Measurements from ENCODE around the gene OR5B3. TPM values are rescaled to one million over a fixed set of nuclear protein-coding genes. Genes with fewer than 3 reads are reported as not detected.
"Not testable (repeated sequence)": the region's sequence is repeated elsewhere in the genome, so short reads cannot be mapped to it uniquely, and the experiment has no call there.

The OR5B3 gene
- polyA plus RNA-seq, 1 experiment, result not detected

DNA sequence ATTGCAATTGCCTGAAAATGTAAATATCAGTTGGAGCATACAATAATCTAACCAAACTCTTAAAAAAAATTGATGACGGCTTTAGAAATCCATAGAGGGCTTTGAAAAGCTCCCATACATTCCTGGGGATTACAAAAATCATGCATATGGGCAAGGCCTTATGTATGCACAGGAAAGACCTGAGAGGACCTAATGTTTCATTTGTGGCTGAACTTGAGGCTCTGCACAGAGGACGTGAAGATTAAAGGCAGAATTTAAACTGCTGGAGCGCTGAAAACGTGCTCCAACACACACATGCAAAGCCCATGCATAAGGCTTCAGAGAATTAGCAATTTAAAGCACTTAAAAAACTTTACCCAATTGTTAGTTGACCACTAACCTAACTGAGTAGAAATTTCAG is 31.8 kb upstream of the OR5B3 start:
- Histone ChIP-seq H3K9me3 (ENCODE audit: control insufficient read depth, insufficient read depth, low read length) (no peaks in the 10 kb centered on the region), H3K4me3 (ENCODE audit: low read depth, low read length) (no peak overlapping the region), H3K27me3 (ENCODE audit: control insufficient read depth, insufficient read depth, low read length) (no peaks in the 10 kb centered on the region), H3K27ac (ENCODE audit: low read depth, low read length) (no peak overlapping the region)
- ChIA-PET POLR2A (no interaction called here), CTCF (no interaction called here)
- TF ChIP-seq, protein P1, sequence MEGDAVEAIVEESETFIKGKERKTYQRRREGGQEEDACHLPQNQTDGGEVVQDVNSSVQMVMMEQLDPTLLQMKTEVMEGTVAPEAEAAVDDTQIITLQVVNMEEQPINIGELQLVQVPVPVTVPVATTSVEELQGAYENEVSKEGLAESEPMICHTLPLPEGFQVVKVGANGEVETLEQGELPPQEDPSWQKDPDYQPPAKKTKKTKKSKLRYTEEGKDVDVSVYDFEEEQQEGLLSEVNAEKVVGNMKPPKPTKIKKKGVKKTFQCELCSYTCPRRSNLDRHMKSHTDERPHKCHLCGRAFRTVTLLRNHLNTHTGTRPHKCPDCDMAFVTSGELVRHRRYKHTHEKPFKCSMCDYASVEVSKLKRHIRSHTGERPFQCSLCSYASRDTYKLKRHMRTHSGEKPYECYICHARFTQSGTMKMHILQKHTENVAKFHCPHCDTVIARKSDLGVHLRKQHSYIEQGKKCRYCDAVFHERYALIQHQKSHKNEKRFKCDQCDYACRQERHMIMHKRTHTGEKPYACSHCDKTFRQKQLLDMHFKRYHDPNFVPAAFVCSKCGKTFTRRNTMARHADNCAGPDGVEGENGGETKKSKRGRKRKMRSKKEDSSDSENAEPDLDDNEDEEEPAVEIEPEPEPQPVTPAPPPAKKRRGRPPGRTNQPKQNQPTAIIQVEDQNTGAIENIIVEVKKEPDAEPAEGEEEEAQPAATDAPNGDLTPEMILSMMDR (IDR thresholded peaks at IDR 0.05; ENCODE audit: low read depth, low read length), result no peak
- DNase-seq (ENCODE audit: low read depth, low spot score), result no peak

DNA sequence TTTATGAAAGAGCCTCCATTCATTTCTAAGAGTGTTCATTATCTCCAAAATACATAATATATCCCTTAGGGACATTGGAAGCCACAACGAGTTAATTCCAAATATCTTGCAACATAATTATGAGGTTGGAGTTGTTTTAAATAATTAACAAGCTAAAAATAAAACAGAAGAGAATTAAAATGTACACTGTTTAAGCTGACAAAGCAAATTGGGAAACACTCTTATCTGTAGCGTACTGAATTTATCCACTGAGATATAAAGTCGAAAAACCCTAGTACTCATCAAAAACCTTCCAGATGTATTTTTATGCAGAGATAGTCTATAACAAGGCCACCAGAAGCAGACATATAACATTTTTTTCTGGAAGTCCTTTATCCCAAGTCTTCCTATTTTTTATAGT is 27.5 kb upstream of the OR5B3 start:
- TF ChIP-seq, protein P1 (IDR thresholded peaks at IDR 0.05; ENCODE audit: low read depth, low read length), result no peak
- no peaks in the 10 kb centered on the region for H3K27me3 ChIP-seq (ENCODE audit: control insufficient read depth, insufficient read depth, low read length)
- H3K9me3 ChIP-seq (ENCODE audit: control insufficient read depth, insufficient read depth, low read length), result no peaks in the 10 kb centered on the region
- H3K4me3 ChIP-seq (ENCODE audit: low read depth, low read length), result no peak overlapping the region
- POLR2A ChIA-PET, result no interaction called here
- DNase-seq (ENCODE audit: low read depth, low spot score), result no peak
- CTCF ChIA-PET, result interaction anchor here (1.0 kb wide), 1 partner anchor 90 kb away, joined by 3 read pairs; no protein-coding TSS in a partner anchor
- H3K27ac ChIP-seq (ENCODE audit: low read depth, low read length), result no peak overlapping the region

DNA sequence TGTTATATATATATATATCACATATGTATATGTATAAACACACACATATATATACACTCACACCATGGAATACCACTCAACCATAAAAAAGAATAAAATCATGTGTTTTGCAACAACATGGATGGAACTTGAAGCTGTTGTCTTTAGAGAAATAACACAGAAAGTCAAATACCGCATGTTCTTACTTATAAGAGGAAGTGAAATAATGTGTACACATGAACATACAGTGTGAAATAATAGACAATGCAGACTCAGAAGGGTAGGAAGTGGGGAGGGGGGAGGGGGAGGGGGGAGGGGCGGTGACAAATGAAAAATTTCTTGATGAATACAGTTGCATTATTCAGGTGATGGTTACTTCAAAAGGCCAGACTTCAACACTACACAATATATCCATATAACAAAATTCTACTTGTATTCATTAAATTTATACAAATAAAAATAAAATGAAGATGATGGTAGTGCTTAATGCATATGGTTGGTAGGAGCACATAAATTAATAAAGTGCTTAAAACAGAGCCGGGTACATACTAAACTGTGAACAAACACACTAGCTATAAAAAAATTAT is 27.0 kb upstream of the OR5B3 start:
- DNase-seq (ENCODE audit: low read depth, low spot score), result no peak
- POLR2A ChIA-PET, result no interaction called here
- no peaks in the 10 kb centered on the region for H3K9me3 ChIP-seq (ENCODE audit: control insufficient read depth, insufficient read depth, low read length)
- TF ChIP-seq, protein P1 (IDR thresholded peaks at IDR 0.05; ENCODE audit: low read depth, low read length), result no peak
- H3K27me3 ChIP-seq (ENCODE audit: control insufficient read depth, insufficient read depth, low read length), result no peaks in the 10 kb centered on the region
- CTCF ChIA-PET, result interaction anchor here (1.0 kb wide), 1 partner anchor 91 kb away, joined by 3 read pairs; no protein-coding TSS in a partner anchor
- no peak overlapping the region for H3K27ac ChIP-seq (ENCODE audit: low read depth, low read length)
- H3K4me3 ChIP-seq (ENCODE audit: low read depth, low read length), result no peak overlapping the region

DNA sequence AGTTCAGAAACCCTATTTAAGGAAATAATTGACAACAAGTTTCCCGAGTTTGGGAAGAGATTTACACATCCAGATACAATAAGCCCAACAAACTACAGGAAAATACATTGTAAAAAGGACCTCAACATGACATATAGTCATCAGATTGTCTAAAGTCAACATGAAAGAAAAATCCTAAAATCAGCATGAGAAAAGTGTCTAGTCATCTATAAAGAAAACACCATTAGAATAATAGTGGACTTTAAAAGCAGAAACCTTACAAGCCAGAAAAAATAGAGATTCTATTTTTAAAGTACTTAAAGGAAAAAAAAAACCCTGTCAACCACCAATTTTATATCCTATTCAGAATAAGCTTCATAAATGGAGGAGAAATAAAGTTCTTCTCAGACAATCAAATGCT is 22.6 kb upstream of the OR5B3 start:
- TF ChIP-seq, protein P1 (IDR thresholded peaks at IDR 0.05; ENCODE audit: low read depth, low read length), result no peak
- Histone ChIP-seq H3K9me3 (ENCODE audit: control insufficient read depth, insufficient read depth, low read length) (no peaks in the 10 kb centered on the region), H3K27me3 (ENCODE audit: control insufficient read depth, insufficient read depth, low read length) (no peaks in the 10 kb centered on the region), H3K27ac (ENCODE audit: low read depth, low read length) (no peak overlapping the region), H3K4me3 (ENCODE audit: low read depth, low read length) (no peak overlapping the region)
- POLR2A ChIA-PET, result no interaction called here
- CTCF ChIA-PET, result no interaction called here
- no peak for DNase-seq (ENCODE audit: low read depth, low spot score)

DNA sequence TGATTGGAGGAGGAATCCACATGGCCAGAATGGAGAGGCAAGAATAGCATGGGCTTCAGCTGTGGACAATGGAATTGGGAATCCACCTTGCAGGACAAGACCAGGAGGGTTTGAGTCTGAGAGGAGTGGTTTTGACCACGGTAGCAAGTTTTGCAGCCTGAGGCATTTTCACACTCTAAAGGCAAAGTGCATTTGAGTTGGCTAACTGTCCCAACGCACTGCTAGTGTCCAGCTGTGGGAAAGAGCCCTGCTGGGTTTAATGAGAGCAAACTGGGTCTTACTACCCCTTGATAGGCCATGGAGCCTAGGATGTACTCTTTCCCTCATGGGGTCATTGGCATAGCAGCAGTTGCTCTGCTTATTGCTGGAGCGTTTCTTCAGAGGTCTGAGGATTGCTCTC is 21.3 kb upstream of the OR5B3 start, which contains the start of gene OR5B2:
TSS of gene OR5B2 (minus strand) at position 101 of the 400 bp plus-strand sequence. CDS start 4,860 bp downstream, outside the sequence.
- TF ChIP-seq, protein P1 (IDR thresholded peaks at IDR 0.05; ENCODE audit: low read depth, low read length), result no peak
- no peaks in the 10 kb centered on the region for H3K27me3 ChIP-seq (ENCODE audit: control insufficient read depth, insufficient read depth, low read length)
- POLR2A ChIA-PET, result no interaction called here
- CTCF ChIA-PET, result no interaction called here
- H3K4me3 ChIP-seq (ENCODE audit: low read depth, low read length), result no peak within 1 kb of the TSS
- no peak for DNase-seq (ENCODE audit: low read depth, low spot score)
- H3K27ac ChIP-seq (ENCODE audit: low read depth, low read length), result no peak within 1 kb of the TSS
- H3K9me3 ChIP-seq (ENCODE audit: control insufficient read depth, insufficient read depth, low read length), result no peaks in the 10 kb centered on the region

DNA sequence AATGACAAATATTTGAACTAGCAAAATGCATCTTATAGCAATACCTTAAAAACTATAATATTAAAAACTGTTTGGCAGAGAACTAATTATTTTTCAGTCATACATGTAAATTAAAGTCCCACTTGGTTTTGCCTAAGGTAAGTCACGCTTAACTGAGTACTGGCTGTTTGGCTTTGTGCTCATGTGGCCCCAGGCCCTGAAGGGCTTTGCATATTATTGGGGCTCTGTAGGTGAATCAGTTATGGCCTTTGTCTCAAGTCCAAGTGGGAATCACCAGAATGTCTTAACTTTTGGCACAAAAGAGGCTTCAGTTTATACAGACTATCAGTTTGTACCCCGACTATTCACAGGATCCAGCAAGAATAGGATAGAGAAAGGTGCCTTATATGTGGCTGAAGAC is 7.1 kb downstream of the OR5B3 start:
- H3K27me3 ChIP-seq (ENCODE audit: control insufficient read depth, insufficient read depth, low read length); H3K9me3 ChIP-seq (ENCODE audit: control insufficient read depth, insufficient read depth, low read length); CTCF ChIA-PET; DNase-seq (ENCODE audit: low read depth, low spot score); H3K4me3 ChIP-seq (ENCODE audit: low read depth, low read length); H3K27ac ChIP-seq (ENCODE audit: low read depth, low read length); POLR2A ChIA-PET: not testable (repeated sequence)
